Activated naive CD4-positive, alpha-beta T cell treated with anti-CD3 and anti-CD28 coated beads, Interleukin-2, amount 50 U/mL, for 16 hours (primary cell): ENCODE measurements around the gene ATP5F1B.

Experiments
- DNase-seq: peaks from one replicate; pipeline ENCODE4 v3.0.0-alpha.2; 2020

Gene ATP5F1B

DNA sequence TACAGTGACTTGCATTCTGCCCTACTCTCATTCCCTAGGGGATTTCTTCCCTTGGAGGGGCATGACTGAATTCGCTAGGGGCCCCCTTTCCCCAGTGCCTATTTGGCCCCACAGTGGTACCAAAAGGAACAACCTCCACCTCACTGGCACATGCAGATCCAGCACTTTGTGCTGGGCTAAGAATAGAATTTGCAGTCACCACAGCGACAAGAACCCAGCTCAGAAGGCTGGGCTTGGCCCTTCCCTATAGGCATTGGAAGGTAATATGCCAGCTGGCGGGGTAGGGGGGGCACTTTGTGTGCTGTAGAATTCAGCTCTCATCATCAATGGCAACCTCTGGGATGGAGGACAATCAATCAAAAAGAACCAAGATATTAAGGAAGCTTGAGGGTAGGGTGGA lies 29.5 kb downstream of the ATP5F1B start:
- DNase-seq: no peak

DNA sequence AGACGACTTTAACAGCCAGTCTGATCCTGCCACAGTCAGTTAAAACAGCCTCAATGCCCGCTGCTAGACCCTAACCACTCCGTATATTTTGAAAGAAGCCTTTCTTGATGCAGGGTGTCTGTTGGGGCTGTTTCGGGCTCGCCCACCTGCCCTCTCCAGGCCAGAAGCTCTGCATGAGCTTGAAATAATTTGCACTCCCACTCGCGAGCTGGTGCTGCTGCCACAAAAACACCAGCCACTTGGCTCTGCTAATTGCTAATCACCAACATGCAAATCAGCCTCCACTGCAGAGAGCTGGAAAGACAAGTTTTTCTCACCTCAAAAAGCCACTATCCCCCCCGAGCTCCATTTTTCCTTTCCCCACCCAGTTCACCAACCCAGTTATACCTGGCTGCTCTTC lies 31.2 kb downstream of the ATP5F1B start:
- DNase-seq: no peak

DNA sequence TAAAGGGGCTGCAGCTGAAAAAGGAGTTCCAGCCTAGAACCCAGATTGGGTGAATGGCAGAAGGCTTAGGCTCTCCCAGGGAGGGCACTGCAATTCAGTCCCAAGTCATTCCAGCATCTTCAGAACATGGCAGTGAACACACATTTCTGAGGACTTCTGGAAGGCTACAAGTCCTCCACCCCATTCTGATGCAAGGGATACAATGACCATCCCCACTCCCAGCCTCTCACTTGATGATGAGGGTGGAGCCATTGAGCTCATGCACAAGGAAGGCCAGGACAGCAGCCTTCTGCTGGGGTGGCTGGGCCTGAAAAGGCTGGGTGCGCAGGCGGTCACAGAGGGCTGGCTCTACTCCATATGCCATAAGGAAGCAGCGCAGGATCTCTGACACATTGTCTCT lies 41.4 kb downstream of the ATP5F1B start:
- DNase-seq: no peak

DNA sequence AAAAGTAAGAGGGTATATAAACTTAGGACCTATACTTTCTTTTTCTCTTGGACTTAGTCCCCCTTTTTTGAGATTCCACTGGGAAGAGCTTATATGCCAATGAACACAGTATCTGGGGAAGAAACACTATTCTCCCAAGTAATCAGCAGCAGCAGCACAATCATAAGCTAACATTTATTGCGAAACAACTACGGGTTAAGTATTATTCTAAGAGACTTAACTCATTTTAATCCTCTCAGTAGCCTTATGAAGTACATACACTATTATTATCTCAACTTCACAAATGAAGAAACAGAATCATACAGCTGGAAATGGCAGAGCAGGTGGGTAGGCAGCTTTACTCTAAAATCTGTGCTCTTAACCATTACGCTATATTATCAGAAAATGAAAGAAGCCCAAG lies 43.5 kb downstream of the ATP5F1B start:
- DNase-seq: no peak

DNA sequence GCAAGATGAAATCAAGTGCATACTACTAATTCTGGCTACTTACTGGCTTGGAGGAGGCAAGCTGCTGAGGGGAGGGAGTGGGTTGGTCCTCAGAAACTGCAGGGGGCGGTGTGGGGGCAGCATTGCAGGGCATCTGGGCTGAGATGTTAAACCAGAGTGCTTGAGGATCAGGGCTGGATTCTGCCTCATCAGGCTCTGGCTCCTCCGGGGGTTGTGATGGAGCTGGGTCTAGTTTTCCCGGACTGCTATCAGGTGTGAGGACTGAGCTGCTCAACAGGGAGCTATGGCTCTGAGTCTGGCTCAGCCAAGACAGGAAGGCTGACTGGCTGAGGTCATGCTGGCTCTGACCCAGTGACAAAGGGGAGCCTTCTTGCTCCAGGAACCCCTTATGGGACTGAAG lies 44.3 kb downstream of the ATP5F1B start:
- DNase-seq: peak; percentile 29

DNA sequence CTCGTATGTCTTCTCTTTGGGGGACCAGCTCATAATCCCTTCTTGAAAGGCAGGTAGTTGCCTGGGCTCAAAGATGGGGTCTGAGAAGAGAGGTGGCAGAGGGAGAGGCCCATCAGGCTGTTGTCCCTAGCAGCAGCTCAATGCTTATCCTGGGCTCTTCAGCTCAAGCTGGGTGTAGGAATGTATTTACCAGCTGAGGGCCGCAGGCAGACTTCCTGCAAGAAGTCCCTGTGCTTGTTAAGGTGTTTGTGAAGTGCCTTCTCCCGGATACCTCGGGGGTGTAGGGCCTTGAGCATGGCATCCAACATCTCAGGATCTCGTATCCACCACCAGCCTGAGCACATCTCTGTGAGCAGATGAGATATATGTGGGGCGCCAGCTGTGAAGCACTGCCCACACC lies 45.0 kb downstream of the ATP5F1B start:
- no peak for DNase-seq

DNA sequence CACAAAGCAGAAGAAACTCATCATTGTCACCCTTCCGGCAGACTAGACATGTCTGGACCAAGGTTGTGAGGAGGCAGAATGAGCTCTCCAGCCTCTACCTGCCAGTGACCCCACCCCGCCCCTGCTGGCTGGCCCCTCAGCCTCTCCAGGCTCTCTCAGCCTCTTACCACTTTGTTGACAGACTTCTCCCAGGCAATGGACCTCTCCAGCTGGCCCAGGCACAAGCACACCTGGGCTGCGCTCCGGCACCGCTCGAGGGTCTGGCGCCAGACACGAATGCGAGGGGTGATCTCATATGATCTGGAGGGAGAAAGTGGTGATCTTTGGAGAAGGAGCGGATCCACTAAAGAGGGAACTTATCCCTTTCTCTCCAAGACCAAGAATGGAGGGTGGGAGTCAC lies 46.0 kb downstream of the ATP5F1B start:
- no peak for DNase-seq

DNA sequence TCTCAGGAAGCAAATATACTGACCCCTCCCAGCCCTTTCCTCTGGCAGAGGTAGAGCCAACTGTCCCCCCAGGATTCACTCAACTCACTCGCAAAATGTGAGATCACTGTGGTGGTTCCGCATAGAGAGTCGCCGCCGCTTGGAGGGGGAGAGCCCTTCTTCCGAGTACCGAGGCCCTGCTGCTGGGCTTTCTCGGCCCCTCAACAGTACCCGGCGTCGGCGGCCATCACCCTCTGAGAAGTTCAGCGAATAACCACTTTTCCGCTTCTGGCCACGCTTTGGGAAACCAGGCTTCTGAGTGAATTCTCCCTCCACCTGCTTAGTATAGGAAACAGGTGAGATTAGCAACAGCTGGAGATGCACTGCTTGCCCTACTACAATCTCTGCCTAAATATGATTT lies 46.7 kb downstream of the ATP5F1B start:
- DNase-seq: no peak

DNA sequence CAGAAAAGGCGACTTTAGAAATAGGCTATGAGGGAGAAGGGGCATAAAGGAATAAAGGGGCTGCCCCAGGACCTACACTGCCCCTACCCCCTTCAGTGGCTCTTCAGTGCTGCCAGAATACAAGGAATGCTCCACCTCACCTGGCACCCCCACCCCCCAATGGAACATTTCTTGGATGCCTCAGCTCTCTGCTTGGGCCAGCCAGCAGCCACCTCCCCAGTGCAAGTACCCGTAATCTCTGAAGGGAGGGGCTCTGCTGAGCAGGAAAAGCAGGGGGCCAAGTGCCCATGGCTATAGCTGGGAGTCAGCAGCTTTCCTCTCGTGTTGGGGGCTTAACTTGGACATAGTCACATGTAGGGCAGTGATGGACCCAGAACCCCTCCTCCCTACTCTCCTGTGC lies 49.0 kb downstream of the ATP5F1B start:
- no peak for DNase-seq

DNA sequence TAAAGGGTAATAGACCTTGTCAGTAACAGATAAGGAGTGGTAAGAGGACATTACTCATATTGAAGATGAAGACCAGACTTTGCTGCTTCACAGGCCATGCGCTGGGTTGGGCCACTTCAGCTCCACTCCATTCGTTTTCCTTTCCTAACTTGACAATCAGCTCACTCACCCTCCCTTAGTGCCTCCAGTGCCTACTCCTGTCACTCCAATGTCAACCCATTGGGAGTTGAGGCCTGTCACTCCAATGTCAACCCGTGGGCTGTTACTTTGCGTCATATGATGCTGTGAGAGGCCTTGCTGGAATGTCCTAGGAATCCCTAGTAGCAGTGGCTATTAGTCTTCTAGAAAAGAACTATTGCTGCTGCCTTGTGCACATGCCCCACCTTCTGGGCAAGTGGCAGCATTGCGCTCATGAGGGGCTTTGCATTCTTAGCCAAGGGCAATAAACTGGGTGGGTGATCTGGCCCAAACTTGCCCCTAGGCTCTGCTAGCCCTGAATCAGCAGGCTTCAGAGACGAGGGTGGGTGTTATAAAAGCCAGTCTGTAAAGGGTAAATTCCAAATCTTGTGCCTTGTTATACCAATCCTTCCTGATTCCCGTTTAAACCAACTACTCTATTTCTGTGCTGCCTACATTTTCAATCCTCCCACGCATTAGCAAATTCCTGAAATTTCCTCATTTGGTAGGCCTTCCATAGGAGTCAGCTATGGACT lies 51.7 kb downstream of the ATP5F1B start:
- peak; percentile 67 for DNase-seq

DNA sequence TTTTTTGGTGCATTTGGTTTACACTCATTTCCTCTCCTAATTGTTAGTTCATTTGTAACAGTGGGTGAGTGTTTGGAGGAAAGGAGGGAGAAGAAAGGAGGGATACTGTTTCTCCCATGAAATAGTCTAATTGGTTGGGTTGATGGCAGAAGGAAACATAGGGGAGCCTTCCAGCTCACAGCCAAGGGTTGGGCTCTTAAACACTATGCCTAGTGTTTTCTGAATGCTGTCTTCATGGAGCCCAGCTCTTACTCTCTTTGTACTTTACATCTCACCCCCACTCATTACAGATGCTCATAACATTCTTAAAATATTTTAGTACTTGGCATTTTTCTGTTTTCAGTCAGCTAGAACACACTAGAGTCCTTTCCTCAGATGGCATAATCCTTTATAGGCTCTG lies 53.8 kb downstream of the ATP5F1B start:
- DNase-seq: no peak

DNA sequence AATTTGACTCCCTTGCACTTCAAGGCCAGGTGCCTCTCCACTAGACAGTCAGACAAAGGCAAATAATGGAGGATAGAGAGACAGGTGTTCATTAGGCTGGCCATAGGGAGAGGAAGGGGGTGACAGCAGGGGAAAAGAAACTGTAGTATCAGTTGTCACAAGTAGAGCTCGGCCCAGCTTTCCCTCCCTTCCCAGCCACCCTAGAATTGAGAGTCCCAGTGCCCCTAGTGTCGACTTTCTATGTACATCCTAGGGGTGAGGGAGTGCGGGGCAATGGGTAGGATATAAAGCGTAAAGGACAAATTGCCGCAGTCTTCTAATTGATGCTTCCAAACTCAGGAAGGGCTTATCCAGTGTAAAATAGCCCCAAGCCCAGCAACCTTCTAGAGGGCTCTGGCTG lies 54.7 kb downstream of the ATP5F1B start:
- no peak for DNase-seq

DNA sequence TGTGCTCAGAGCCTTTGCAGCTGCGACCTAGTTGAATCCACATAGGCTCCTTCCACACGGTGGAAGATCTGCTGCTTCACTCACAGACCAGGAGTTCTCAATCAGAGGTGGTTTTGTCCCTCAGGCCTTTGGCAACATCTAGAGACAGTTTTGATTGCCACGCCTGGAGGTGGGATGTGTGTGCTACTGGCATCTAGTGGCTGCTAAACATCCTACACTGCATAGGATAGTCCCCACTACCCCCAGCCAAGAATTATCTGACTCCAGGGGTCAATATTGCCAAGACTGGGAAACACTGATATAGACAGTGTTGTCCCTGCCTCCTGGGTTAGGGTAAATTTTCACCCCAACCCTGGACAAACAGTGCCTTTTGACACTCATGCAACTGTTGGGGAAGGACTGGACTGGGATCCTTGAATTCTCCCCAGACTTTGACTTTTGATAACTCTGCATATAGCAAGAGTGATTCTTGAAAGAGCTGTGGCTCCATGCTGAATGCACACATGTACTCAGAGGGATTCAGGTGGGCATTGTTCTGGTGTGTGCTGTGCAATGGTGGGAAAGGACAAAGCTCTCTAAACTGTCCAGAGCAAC lies 55.5 kb downstream of the ATP5F1B start:
- no peak for DNase-seq

DNA sequence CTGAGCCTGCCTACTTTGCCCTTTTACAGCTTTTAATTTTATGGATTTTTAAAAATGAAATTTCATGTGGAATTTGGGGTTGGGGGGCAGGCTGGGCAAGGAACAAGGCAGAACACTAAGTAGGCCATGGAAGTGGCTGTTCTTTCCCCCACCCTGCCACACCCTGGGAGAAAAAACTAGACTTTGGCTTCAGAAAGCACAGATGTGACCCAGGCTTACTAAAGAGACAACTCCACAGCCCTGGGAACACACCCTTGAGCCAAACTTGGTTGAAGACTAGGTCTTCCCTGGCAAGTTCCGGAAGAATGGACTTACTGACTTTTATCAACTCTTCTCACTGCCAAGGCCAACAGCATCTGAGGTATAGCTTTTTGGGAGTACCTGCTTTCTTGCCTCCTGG lies 56.0 kb downstream of the ATP5F1B start:
- DNase-seq: no peak
